Ishikawa (cell line): ENCODE results near the gene UGGT2.

Source experiments
- CREB1 ChIP-seq: IDR thresholded peaks from 2 replicates; pipeline ENCODE4 v1.6.1; 2012; ENCODE audit warnings: low read depth
- EP300 ChIP-seq: IDR thresholded peaks from 2 replicates; pipeline ENCODE4 v1.6.1; 2012; ENCODE audit warnings: borderline replicate concordance
- TF ChIP-seq, protein P1 (sequence below): IDR thresholded peaks from 2 replicates; pipeline ENCODE4 v1.6.1; 2012; ENCODE audit warnings: low read depth, mild to moderate bottlenecking

DNA sequence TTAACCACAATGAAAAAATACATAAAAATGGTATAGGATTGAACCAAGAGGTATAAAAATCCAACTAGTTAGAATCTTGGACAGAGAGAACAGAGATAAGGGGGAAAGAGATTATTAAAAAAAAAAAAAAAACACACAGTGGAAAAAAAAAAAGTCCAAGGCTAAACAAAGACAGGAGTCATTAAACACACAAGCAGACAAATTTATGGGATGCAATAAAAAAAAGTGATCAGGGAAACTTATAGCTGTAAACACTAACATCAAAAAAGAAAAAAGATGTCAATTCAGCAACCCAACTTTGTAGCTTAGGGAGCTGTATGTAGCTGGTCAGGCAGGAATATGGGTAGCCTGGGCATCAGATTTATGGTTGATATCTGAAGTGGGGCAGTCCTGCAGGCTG, 247.3 kb downstream of the UGGT2 start:
- TF ChIP-seq EP300 (no peak), CREB1 (no peak)
- TF ChIP-seq, protein P1, sequence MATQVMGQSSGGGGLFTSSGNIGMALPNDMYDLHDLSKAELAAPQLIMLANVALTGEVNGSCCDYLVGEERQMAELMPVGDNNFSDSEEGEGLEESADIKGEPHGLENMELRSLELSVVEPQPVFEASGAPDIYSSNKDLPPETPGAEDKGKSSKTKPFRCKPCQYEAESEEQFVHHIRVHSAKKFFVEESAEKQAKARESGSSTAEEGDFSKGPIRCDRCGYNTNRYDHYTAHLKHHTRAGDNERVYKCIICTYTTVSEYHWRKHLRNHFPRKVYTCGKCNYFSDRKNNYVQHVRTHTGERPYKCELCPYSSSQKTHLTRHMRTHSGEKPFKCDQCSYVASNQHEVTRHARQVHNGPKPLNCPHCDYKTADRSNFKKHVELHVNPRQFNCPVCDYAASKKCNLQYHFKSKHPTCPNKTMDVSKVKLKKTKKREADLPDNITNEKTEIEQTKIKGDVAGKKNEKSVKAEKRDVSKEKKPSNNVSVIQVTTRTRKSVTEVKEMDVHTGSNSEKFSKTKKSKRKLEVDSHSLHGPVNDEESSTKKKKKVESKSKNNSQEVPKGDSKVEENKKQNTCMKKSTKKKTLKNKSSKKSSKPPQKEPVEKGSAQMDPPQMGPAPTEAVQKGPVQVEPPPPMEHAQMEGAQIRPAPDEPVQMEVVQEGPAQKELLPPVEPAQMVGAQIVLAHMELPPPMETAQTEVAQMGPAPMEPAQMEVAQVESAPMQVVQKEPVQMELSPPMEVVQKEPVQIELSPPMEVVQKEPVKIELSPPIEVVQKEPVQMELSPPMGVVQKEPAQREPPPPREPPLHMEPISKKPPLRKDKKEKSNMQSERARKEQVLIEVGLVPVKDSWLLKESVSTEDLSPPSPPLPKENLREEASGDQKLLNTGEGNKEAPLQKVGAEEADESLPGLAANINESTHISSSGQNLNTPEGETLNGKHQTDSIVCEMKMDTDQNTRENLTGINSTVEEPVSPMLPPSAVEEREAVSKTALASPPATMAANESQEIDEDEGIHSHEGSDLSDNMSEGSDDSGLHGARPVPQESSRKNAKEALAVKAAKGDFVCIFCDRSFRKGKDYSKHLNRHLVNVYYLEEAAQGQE: no peak
